ENCODE data around the gene C7orf33. TPM values are rescaled to one million over a fixed set of nuclear protein-coding genes. Genes with fewer than 3 reads are reported as not detected.

Gene C7orf33
- total RNA-seq, 1 experiment from 2014 or later, result not detected

GRCh38 chr7:148581624-148582023 is 8.9 kb upstream of the C7orf33 start:
- ATAC-seq (no peak), DNase-seq (ENCODE audit: low read depth, low spot score) (no peak)
- POLR2A ChIA-PET, result no interaction called here
- no peaks in the 10 kb centered on the region for H3K4me1 ChIP-seq (ENCODE audit: control insufficient read depth, insufficient read depth, low read length)
- CTCF ChIA-PET, result no interaction called here
- BruUV-seq (replicated peaks), result no TSS peak
- no peaks in the 10 kb centered on the region; the same call in 1 of the 2 replicates for H3K27me3 ChIP-seq (ENCODE audit: control insufficient read depth, insufficient read depth, low read length)
- H3K36me3 ChIP-seq (ENCODE audit: control insufficient read depth, insufficient read depth, low read length), result no peaks in the 10 kb centered on the region
- TF ChIP-seq CTCF (IDR thresholded peaks at IDR 0.05) (no peak), POLR2AphosphoS5 (IDR thresholded peaks at IDR 0.05; ENCODE audit: low read depth, low read length) (no peak), TCF7L2 (IDR thresholded peaks at IDR 0.05; ENCODE audit: low read depth, low read length) (no peak)
- TF ChIP-seq, protein P1, sequence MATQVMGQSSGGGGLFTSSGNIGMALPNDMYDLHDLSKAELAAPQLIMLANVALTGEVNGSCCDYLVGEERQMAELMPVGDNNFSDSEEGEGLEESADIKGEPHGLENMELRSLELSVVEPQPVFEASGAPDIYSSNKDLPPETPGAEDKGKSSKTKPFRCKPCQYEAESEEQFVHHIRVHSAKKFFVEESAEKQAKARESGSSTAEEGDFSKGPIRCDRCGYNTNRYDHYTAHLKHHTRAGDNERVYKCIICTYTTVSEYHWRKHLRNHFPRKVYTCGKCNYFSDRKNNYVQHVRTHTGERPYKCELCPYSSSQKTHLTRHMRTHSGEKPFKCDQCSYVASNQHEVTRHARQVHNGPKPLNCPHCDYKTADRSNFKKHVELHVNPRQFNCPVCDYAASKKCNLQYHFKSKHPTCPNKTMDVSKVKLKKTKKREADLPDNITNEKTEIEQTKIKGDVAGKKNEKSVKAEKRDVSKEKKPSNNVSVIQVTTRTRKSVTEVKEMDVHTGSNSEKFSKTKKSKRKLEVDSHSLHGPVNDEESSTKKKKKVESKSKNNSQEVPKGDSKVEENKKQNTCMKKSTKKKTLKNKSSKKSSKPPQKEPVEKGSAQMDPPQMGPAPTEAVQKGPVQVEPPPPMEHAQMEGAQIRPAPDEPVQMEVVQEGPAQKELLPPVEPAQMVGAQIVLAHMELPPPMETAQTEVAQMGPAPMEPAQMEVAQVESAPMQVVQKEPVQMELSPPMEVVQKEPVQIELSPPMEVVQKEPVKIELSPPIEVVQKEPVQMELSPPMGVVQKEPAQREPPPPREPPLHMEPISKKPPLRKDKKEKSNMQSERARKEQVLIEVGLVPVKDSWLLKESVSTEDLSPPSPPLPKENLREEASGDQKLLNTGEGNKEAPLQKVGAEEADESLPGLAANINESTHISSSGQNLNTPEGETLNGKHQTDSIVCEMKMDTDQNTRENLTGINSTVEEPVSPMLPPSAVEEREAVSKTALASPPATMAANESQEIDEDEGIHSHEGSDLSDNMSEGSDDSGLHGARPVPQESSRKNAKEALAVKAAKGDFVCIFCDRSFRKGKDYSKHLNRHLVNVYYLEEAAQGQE (IDR thresholded peaks at IDR 0.05; ENCODE audit: insufficient read depth in 1 of 2, low read depth in 2 of 2, low read length in 1 of 2), result no peak
- in situ Hi-C loops (cut with HindIII; ENCODE audit: low pct_unique_long_range_greater_than_20kb, low sequenced_read_pairs) (no loop called here), intact Hi-C loops (cut with micrococcal nuclease; ENCODE audit: unreplicated experiment) (no loop called here)
- H3K27ac ChIP-seq (ENCODE audit: low read length), result no peak overlapping the region
- no peaks in the 10 kb centered on the region for H3K9me3 ChIP-seq (ENCODE audit: control insufficient read depth, insufficient read depth, low read depth, low read length)
- H3K4me3 ChIP-seq (ENCODE audit: low read depth in 2 of 2, low read length in 2 of 2), result no peak overlapping the region

DNA sequence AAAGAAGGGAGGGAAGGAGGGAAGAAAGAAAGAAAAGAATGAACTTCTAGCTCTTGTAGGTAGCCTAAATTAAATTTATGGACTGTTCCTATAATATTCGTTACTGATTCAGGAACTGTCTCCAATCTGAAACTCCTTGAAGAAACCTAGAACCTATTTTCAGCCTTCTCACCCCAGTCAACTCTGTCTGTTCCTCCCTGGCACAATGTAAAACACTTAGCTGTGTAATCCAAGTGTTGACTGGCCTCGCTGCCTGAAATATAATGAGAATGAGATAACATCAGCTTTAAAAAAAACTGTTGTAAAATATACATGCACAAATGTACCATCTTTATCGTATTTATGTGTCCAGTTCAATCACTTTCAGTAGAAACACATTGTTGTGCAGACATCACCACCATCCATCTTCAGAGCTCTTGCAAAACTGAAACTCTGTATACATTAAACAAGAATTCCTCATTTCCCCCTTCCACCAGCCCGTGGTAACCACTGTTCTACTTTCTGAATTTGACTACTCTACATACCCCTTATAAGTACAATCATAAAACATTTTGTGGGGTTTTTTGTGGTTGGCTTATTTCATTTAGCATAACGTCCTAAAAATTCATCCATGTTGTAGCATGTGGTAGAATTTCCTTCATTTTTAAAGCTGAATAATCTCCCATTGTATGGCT is 6.3 kb upstream of the C7orf33 start:
- DNase-seq (ENCODE audit: low read depth, low spot score) (no peak), ATAC-seq (no peak)
- Histone ChIP-seq H3K4me1 (ENCODE audit: control insufficient read depth, insufficient read depth, low read length) (no peaks in the 10 kb centered on the region), H3K27me3 (ENCODE audit: control insufficient read depth, insufficient read depth, low read length) (peaks cover 2% of the 10 kb centered on the region), H3K4me3 (ENCODE audit: low read depth in 2 of 2, low read length in 2 of 2) (no peak overlapping the region), H3K9me3 (ENCODE audit: control insufficient read depth, insufficient read depth, low read depth, low read length) (no peaks in the 10 kb centered on the region), H3K36me3 (ENCODE audit: control insufficient read depth, insufficient read depth, low read length) (no peaks in the 10 kb centered on the region), H3K27ac (ENCODE audit: low read length) (no peak overlapping the region)
- no TSS peak for BruUV-seq (replicated peaks)
- CTCF ChIA-PET, result interaction anchor here (0.6 kb wide), 1 partner anchor 22 kb away, joined by 5 read pairs; no protein-coding TSS in a partner anchor
- intact Hi-C loops (cut with micrococcal nuclease; ENCODE audit: unreplicated experiment), result no loop called here
- TF ChIP-seq POLR2AphosphoS5 (IDR thresholded peaks at IDR 0.05; ENCODE audit: low read depth, low read length) (no peak), TCF7L2 (IDR thresholded peaks at IDR 0.05; ENCODE audit: low read depth, low read length) (no peak), SIN3A (IDR thresholded peaks at IDR 0.05; ENCODE audit: borderline replicate concordance, insufficient read depth, low read depth, low read length) (no peak), CTCF (IDR thresholded peaks at IDR 0.05) (no peak)
- TF ChIP-seq, protein P1 (IDR thresholded peaks at IDR 0.05; ENCODE audit: insufficient read depth in 1 of 2, low read depth in 2 of 2, low read length in 1 of 2), result no peak
- in situ Hi-C loops (cut with HindIII; ENCODE audit: low pct_unique_long_range_greater_than_20kb, low sequenced_read_pairs), result no loop called here
- POLR2A ChIA-PET, result interaction anchor here (0.7 to 0.8 kb wide), 2 partner anchors 17 to 81 kb away, joined by 4 to 5 read pairs; no protein-coding TSS in a partner anchor

Data from Panc1 (cell line).